Measurements from ENCODE around the gene SLC2A11.

Gene SLC2A11

DNA sequence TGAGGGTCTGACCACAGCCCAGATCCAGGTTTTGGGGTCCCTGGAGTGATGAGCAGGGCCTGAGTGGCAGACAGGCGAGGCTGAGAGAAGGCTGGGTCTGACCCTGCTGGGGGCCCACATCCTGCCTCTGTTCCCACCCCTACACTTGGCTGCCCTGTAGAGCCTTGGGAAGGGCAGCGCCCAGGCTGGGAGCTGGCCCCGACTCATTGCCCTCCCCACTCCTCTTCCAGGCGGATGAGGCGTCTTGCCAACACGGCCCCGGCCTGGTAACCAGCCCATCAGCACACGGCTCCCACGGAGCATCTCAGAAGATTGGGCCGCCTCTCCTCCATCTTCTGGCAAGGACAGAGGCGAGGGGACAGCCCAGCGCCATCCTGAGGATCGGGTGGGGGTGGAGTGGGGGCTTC, 23.8 kb upstream of the SLC2A11 start:
- no peaks in the 10 kb centered on the region for H3K9me3 ChIP-seq (ENCODE audit: control insufficient read depth, low read length)
- H3K36me3 ChIP-seq (ENCODE audit: control insufficient read depth, insufficient read depth, low read length, severe bottlenecking) = peaks cover 24% of the 10 kb centered on the region
- DNase-seq (ENCODE audit: low read depth) = no peak

DNA sequence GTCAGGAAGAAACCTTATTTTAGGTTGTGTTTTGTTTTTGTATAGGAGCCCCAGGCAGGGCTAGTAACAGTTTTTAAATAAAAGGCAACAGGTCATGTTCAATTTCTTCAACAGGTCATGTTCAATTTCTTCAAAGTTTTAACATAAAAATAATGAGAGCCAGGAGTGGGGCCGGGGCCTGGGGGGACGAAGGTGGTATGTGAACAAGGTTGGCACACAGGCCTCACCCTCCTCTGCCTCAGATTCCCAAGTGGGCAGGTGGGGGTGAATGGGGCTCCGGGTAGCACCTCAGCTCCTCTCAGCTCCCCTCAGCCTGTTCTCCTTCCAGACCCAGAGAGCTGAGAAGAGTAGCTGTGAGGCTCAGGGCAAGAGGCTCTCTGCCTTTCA, 23.3 kb upstream of the SLC2A11 start:
- Histone ChIP-seq H3K9ac (ENCODE audit: low read length) (no peak overlapping the region), H3K27me3 (replicated peaks; ENCODE audit: control insufficient read depth, insufficient read depth, low read length) (no peaks in the 10 kb centered on the region), H3K36me3 (ENCODE audit: control insufficient read depth, insufficient read depth, low read length, severe bottlenecking) (peaks cover 24% of the 10 kb centered on the region), H3K4me3 (ENCODE audit: low read length) (no peak overlapping the region), H3K4me1 (ENCODE audit: control insufficient read depth, insufficient read depth, low read length) (peaks cover 13% of the 10 kb centered on the region), H3K9me3 (ENCODE audit: control insufficient read depth, low read length) (no peaks in the 10 kb centered on the region)
- no peak for DNase-seq (ENCODE audit: low read depth)

More for the DNA sequence above, 23.8 kb upstream of the SLC2A11 start:
- Histone ChIP-seq H3K4me3 (ENCODE audit: low read length) (no peak overlapping the region), H3K4me1 (ENCODE audit: control insufficient read depth, insufficient read depth, low read length) (peaks cover 17% of the 10 kb centered on the region), H3K9ac (ENCODE audit: low read length) (no peak overlapping the region), H3K27me3 (replicated peaks; ENCODE audit: control insufficient read depth, insufficient read depth, low read length) (no peaks in the 10 kb centered on the region)

DNA sequence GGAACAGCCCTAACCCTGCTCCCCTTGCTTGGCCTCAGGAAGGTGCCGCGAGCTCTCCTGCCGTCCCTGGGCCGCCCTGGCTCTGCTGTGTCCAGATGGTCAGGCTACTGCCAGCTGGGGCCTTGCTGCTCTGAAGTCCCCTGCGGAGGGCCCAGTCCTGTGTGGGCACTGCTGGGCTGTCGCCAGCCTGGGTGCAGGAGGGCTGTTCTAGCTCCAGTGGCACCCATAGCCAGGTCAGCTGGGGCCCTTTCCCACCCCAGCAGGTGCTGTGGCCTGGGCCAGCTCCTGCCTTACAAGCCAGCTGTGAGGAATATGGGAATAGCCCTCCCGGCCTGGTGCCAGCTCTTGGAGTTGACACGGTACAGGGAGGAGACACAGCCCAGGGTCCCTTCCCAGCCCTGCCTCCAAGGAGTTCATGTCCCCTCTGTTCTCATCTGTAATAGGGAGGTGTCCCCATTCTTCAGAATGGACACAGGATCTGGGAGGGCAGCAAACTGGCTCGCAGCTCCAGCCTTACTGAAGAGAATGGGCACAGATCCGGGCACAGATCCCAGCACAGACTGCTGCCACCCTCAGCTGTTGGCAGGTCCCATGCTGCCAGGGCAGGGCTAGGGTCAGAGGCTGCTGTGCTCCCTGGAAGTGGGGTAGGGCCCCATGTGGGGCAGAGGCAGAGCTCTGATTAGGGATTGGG, 22.7 kb upstream of the SLC2A11 start:
- no peaks in the 10 kb centered on the region for H3K9me3 ChIP-seq (ENCODE audit: control insufficient read depth, low read length)
- no peak overlapping the region for H3K9ac ChIP-seq (ENCODE audit: low read length)
- peaks cover 24% of the 10 kb centered on the region for H3K36me3 ChIP-seq (ENCODE audit: control insufficient read depth, insufficient read depth, low read length, severe bottlenecking)
- H3K4me3 ChIP-seq (ENCODE audit: low read length) = no peak overlapping the region
- H3K27me3 ChIP-seq (replicated peaks; ENCODE audit: control insufficient read depth, insufficient read depth, low read length) = no peaks in the 10 kb centered on the region
- no peak for DNase-seq (ENCODE audit: low read depth)
- peaks cover 9% of the 10 kb centered on the region for H3K4me1 ChIP-seq (ENCODE audit: control insufficient read depth, insufficient read depth, low read length)

DNA sequence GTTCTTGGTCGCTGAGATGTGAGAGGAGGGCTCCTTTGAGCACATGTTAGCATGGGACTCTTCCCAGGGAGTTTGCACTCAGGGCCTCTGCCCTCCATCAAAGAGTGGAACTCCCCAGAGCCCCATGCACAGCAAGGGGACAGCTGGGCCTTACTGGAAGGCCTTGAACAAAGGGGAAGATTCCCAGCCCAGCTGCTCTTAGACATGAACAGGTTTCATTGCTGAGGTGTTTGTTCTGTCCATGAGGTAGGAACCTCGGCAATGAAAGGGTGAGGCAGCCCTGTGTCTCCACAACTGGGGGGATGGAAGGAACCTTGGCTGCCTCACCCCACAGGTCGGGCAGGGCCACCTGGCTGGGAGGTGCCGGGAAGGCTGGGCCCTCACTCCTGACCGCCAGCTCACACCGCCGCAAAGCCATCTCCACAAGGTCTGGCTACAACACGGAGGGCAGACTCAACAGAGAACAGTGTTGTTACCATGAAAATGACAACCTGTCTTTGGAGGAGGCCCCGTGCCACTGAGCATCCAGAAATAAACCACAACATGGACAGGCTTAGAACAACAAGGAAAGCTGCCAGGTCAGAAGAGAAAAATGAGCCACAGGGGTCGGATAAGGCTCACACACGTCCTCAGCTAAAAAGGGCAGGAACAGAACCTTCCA, 22.1 kb upstream of the SLC2A11 start:
- Histone ChIP-seq H3K27me3 (replicated peaks; ENCODE audit: control insufficient read depth, insufficient read depth, low read length) (no peaks in the 10 kb centered on the region), H3K36me3 (ENCODE audit: control insufficient read depth, insufficient read depth, low read length, severe bottlenecking) (peaks cover 24% of the 10 kb centered on the region), H3K4me1 (ENCODE audit: control insufficient read depth, insufficient read depth, low read length) (peaks cover 5% of the 10 kb centered on the region), H3K9me3 (ENCODE audit: control insufficient read depth, low read length) (no peaks in the 10 kb centered on the region), H3K4me3 (ENCODE audit: low read length) (no peak overlapping the region), H3K9ac (ENCODE audit: low read length) (no peak overlapping the region)
- no peak for DNase-seq (ENCODE audit: low read depth)

DNA sequence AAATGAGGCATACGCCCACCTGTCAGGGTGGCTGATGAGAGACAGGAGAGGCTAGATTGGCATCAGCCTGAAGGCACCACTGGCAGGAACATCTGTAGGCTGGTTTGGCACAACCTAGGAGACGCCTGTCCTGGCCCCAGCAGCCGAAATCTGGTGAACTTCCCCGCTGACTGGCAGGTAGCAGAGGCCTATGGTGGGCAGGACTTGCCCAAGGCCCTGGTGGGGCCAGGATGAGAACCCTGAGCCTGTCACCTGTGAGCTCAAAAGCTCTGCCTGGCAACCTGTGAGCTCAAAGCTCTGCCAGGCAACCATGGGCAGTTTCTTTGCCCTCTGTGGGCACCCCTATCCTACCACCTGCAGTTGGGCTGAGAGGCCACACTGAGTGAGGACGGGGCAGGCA, 21.4 kb upstream of the SLC2A11 start:
- Histone ChIP-seq H3K4me1 (ENCODE audit: control insufficient read depth, insufficient read depth, low read length) (peaks cover 5% of the 10 kb centered on the region), H3K9me3 (ENCODE audit: control insufficient read depth, low read length) (no peaks in the 10 kb centered on the region), H3K9ac (ENCODE audit: low read length) (no peak overlapping the region), H3K4me3 (ENCODE audit: low read length) (no peak overlapping the region), H3K36me3 (ENCODE audit: control insufficient read depth, insufficient read depth, low read length, severe bottlenecking) (peaks cover 24% of the 10 kb centered on the region), H3K27me3 (replicated peaks; ENCODE audit: control insufficient read depth, insufficient read depth, low read length) (no peaks in the 10 kb centered on the region)
- no peak for DNase-seq (ENCODE audit: low read depth)

DNA sequence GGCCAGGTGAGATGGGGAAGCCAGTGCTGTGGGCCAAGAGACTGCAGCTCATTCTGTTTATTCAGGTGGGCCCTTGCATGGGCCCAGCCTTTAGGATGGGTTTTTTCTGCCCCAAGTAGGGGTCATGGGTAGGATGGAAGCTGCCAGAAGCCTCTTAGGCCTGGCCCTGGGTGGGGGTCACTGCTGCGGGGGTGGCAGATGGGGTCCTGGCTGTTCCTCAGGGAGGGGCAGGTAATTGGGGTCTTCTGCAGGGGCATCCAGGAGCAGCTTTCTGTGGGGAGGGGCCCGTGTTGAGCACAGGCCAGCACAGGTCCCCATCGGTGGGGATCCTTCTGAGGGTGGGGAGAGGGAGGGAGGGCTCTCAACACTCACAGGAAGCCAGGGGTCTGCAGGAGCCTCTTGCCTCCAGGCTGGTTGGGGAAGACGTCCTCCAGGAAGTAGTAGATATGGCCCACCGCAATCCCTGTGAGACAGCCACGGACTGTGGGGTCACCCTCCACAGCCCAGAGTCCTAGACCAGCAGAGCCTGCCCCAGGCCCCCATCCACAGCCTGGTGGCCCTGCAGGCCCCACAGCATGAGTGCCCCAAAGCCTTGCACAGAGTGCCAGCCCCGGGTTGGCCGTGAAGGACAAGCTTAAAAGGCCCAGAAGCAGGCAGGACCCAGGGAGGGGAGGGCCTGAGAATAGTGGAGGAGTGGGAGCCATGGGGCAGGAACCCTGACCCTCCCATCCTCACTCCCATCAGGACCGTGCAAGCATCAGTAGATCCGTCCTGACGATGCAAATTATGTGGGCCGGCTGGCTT, 20.8 kb upstream of the SLC2A11 start:
- no peak for DNase-seq (ENCODE audit: low read depth)
- Histone ChIP-seq H3K4me3 (ENCODE audit: low read length) (no peak overlapping the region), H3K9me3 (ENCODE audit: control insufficient read depth, low read length) (no peaks in the 10 kb centered on the region), H3K36me3 (ENCODE audit: control insufficient read depth, insufficient read depth, low read length, severe bottlenecking) (peaks cover 18% of the 10 kb centered on the region), H3K9ac (ENCODE audit: low read length) (no peak overlapping the region), H3K27me3 (replicated peaks; ENCODE audit: control insufficient read depth, insufficient read depth, low read length) (no peaks in the 10 kb centered on the region), H3K4me1 (ENCODE audit: control insufficient read depth, insufficient read depth, low read length) (peaks cover 5% of the 10 kb centered on the region)

DNA sequence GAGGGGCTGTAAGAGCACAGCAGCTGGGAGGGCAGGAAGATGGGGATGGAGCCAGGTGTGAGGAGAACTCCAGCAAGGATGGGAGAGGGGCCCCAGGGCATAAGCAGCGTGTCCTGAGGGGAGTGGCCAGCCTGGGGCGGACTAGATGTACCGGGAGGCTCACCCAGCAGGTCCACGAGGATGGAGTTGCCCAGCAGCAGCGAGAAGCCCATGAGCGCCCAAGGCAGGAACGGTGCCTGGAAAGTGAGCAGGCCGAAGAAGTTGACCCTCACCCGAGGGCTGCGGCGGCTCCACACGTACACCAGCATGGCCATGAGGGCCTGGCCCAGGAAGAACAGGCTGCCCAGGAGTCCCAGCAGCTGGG, 20.2 kb upstream of the SLC2A11 start:
- no peak for DNase-seq (ENCODE audit: low read depth)
- Histone ChIP-seq H3K36me3 (ENCODE audit: control insufficient read depth, insufficient read depth, low read length, severe bottlenecking) (peaks cover 15% of the 10 kb centered on the region), H3K9me3 (ENCODE audit: control insufficient read depth, low read length) (no peaks in the 10 kb centered on the region), H3K4me1 (ENCODE audit: control insufficient read depth, insufficient read depth, low read length) (peaks cover 5% of the 10 kb centered on the region), H3K27me3 (replicated peaks; ENCODE audit: control insufficient read depth, insufficient read depth, low read length) (no peaks in the 10 kb centered on the region), H3K9ac (ENCODE audit: low read length) (no peak overlapping the region), H3K4me3 (ENCODE audit: low read length) (no peak overlapping the region)

DNA sequence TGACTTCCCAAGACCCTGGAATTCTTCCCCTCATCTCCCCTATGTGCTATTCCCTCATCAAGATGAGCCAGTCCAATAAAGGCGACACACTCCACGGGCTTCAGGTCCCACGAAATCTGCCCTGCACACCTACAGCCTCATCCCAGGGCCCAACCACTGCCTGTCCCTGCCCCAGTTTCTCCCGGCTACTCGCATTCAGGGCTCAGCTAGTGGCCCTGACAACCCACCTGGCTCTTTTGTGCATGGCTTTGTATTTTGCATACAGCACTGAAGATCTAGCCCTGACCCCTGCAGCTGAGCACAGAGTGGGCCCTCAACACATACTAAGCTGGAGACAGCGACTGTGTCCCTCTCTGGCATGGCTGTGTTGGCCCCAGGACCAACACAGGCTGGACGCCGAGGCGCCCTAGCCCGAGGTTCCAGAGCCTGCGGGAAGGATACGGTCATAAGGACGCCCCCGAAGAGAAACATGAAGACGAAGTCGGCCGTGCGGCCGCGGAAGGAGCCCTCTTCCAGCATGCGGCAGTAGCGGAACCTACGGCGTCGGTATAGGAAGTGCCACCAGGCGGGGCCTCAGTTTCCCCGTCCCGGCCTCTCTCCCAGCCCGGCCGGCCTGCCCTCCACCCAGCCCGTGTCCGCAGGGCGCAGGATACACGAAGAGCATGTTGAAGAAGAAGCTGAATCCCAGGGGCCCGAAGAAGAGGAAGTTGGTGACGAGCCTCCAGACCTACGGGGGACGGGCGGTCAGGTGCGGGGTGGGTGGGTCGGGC, 19.6 kb upstream of the SLC2A11 start:
- DNase-seq (ENCODE audit: low read depth) = no peak
- Histone ChIP-seq H3K4me1 (ENCODE audit: control insufficient read depth, insufficient read depth, low read length) (peaks cover 5% of the 10 kb centered on the region), H3K36me3 (ENCODE audit: control insufficient read depth, insufficient read depth, low read length, severe bottlenecking) (peaks cover 15% of the 10 kb centered on the region), H3K9me3 (ENCODE audit: control insufficient read depth, low read length) (no peaks in the 10 kb centered on the region), H3K9ac (ENCODE audit: low read length) (no peak overlapping the region), H3K4me3 (ENCODE audit: low read length) (no peak overlapping the region), H3K27me3 (replicated peaks; ENCODE audit: control insufficient read depth, insufficient read depth, low read length) (no peaks in the 10 kb centered on the region)

DNA sequence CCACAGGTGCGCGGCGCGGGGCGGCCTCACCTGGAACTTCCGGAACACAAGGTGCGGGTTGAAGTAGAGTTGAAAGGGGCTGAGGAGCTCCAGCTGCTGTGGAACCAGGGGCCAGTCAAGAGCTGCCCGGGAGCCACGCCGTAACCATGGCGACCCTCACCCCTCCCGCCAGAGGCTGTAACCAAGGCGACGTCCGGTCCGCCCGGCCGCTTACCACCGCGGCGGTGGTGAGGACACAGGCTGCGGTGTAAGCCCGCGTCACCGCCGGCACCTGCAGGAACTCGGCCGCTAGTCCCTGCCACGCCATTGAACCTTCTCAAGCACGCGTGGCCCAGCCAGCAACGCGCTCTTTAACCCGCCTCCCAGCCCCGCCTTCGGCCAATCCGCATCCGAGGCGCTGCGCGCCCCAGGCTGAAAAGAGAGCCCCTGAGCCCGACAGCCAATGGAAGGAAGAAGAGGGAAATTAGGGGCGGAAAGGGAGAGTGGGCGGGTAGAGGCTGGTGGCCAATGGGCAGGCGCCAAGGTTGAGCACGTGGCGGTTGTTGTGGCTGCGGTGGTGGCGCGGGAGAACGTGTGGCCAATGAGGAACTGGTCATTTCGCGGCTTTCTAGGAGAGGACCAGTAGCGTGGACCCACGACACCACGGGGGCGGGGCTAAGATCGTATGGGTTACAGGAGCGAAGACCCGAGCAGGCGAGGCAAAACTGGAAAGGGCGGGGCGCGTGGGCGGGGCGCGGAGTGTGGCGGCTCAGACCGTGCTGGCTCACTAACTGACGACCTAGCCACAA, 18.8 kb upstream of the SLC2A11 start, which contains the start of gene DERL3:
DERL3 (minus strand) TSS at position 326 of the 788 bp plus-strand sequence; CDS start at position 307, 19 bp downstream.
- peak; percentile 97 for DNase-seq (ENCODE audit: low read depth)
- Histone ChIP-seq H3K36me3 (ENCODE audit: control insufficient read depth, insufficient read depth, low read length, severe bottlenecking) (peaks cover 11% of the 10 kb centered on the region), H3K9ac (ENCODE audit: low read length) (no peak within 1 kb of the TSS), H3K27me3 (replicated peaks; ENCODE audit: control insufficient read depth, insufficient read depth, low read length) (no peaks in the 10 kb centered on the region), H3K4me3 (ENCODE audit: low read length) (peak within 1 kb of the TSS; percentile 68), H3K9me3 (ENCODE audit: control insufficient read depth, low read length) (no peaks in the 10 kb centered on the region), H3K4me1 (ENCODE audit: control insufficient read depth, insufficient read depth, low read length) (peaks cover 5% of the 10 kb centered on the region)

DNA sequence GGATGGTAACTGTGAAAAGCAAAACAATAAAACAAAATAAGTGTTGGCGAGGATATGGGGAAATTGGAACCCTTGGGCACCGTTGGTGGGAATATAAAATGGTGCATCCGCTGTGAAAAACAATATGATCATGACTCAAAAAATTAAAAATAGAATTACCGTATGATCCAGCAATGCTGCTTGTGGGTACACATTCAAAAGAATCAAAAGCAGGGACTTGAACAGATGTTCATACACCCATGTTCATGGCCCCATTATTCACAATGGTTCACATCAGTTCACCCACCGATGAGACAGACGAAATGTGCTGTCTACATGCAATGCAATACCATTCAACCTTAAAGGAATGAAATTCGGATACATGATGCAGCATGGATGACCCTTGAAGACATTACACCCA, 17.6 kb upstream of the SLC2A11 start:
- H3K9me3 ChIP-seq (ENCODE audit: control insufficient read depth, low read length) = no peaks in the 10 kb centered on the region

More for the DNA sequence above, 17.6 kb upstream of the SLC2A11 start:
- Histone ChIP-seq H3K36me3 (ENCODE audit: control insufficient read depth, insufficient read depth, low read length, severe bottlenecking) (peaks cover 11% of the 10 kb centered on the region), H3K4me1 (ENCODE audit: control insufficient read depth, insufficient read depth, low read length) (peaks cover 5% of the 10 kb centered on the region), H3K4me3 (ENCODE audit: low read length) (no peak overlapping the region), H3K27me3 (replicated peaks; ENCODE audit: control insufficient read depth, insufficient read depth, low read length) (no peaks in the 10 kb centered on the region), H3K9ac (ENCODE audit: low read length) (no peak overlapping the region)
- DNase-seq (ENCODE audit: low read depth) = no peak
